SH-SY5Y (cell line): ENCODE data around the gene COX7A2L.

Experiments used
- GATA2 ChIP-seq: IDR thresholded peaks from 2 replicates; pipeline ENCODE4 v1.6.1; 2011; ENCODE audit warnings: mild to moderate bottlenecking, low read depth, low read length
- GATA3 ChIP-seq: IDR thresholded peaks from 2 replicates; pipeline ENCODE4 v1.6.1; 2011; ENCODE audit warnings: low read depth, mild to moderate bottlenecking, low read length, moderate library complexity

DNA sequence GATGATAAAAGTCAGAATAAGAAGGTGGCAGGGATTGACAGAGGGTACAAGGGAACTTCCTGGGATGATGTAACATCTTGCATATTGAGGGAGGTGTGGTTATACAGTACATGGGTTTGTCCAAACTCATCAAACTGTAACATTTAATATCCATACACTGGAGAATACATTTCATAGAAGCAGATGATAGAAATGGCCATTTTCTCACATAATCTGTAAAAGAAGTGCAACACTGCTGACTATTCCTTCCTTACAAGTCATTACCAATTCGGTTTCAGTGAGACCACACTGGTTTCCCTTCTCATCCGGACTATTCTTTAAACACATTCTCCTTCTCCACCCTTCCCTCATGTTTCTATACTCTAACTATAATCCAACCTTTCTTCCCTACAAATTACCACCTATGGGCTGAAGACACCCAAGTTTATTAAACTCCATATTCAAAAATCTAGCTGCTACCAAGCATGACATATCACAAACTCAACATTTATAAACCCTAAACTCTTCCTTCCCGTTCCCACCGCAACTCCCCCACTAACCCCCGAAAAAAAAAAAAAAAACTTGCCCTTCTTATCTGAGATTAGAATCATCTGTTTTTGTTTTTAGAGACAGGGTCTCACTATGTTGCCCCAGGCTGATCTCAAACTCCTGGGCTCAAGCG, 1.6 kb downstream of the COX7A2L start:
- TF ChIP-seq GATA2 (0 out of 2 replicates have a peak, but pooled peaks have one; percentile 41), GATA3 (no peak)
